ENCODE measurements around the gene DNAJA3.

DNA sequence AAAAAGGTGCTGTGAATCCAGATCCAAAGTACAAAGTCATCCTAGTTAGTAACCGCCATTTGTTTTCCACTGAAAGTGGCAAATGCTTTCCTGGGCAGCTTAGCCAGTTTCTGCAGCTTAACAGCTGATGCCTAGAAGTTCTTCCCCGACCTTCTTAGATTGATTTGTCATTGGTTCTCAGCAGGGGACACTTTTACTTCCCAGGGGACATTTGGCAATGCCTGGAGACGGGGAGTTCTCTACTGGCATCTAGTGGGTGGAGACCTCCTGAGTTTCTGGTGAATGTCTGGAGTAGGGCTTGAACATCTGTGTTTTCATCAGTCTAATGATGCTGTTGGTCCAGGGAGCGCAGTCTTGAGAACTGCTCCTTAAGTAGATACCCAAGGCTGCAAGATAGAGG is 7.6 kb downstream of the DNAJA3 start:
- TF ChIP-seq, protein P1, sequence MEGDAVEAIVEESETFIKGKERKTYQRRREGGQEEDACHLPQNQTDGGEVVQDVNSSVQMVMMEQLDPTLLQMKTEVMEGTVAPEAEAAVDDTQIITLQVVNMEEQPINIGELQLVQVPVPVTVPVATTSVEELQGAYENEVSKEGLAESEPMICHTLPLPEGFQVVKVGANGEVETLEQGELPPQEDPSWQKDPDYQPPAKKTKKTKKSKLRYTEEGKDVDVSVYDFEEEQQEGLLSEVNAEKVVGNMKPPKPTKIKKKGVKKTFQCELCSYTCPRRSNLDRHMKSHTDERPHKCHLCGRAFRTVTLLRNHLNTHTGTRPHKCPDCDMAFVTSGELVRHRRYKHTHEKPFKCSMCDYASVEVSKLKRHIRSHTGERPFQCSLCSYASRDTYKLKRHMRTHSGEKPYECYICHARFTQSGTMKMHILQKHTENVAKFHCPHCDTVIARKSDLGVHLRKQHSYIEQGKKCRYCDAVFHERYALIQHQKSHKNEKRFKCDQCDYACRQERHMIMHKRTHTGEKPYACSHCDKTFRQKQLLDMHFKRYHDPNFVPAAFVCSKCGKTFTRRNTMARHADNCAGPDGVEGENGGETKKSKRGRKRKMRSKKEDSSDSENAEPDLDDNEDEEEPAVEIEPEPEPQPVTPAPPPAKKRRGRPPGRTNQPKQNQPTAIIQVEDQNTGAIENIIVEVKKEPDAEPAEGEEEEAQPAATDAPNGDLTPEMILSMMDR (IDR thresholded peaks at IDR 0.05; ENCODE audit: insufficient read depth, low read depth, low read length) = no peak
- TF ChIP-seq EZH2 (IDR thresholded peaks at IDR 0.05; ENCODE audit: insufficient read depth, low read length) = no peak
